Cardiac fibroblast (primary cell): ENCODE data around the gene SIVA1.

Experiments
- DNase-seq, 2 donors: peaks; one replicate each; pipeline versions ENCODE4 v3.0.0 to v3.0.0-alpha.2; 2010; ENCODE audit warnings: low read depth in 2 of 2
- H3K4me3 ChIP-seq, 2 donors: replicated peaks in 1 of 2; 1 replicate in 1 of 2; 2 replicates in 1 of 2; pipeline ENCODE4 v1.5.1; 2011; ENCODE audit warnings: low read depth in 2 of 2, low read length in 2 of 2, mild to moderate bottlenecking in 2 of 2, moderate library complexity in 1 of 2
- TF ChIP-seq, protein P1 (sequence below): IDR thresholded peaks from one replicate; pipeline ENCODE4 v1.5.1; 2011; ENCODE audit warnings: low read depth, mild to moderate bottlenecking, low read length, inconsistent platforms

SIVA1 gene

GRCh38 chr14:104791425-104791824 is 38.5 kb downstream of the SIVA1 start:
- TF ChIP-seq, protein P1, sequence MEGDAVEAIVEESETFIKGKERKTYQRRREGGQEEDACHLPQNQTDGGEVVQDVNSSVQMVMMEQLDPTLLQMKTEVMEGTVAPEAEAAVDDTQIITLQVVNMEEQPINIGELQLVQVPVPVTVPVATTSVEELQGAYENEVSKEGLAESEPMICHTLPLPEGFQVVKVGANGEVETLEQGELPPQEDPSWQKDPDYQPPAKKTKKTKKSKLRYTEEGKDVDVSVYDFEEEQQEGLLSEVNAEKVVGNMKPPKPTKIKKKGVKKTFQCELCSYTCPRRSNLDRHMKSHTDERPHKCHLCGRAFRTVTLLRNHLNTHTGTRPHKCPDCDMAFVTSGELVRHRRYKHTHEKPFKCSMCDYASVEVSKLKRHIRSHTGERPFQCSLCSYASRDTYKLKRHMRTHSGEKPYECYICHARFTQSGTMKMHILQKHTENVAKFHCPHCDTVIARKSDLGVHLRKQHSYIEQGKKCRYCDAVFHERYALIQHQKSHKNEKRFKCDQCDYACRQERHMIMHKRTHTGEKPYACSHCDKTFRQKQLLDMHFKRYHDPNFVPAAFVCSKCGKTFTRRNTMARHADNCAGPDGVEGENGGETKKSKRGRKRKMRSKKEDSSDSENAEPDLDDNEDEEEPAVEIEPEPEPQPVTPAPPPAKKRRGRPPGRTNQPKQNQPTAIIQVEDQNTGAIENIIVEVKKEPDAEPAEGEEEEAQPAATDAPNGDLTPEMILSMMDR, result no peak
- no peak for DNase-seq
- H3K4me3 ChIP-seq, result no peak overlapping the region

GRCh38 chr14:104792101-104792884 is 39.3 kb downstream of the SIVA1 start:
- no peak overlapping the region for H3K4me3 ChIP-seq
- TF ChIP-seq, protein P1, result no peak
- DNase-seq, result no peak

DNA sequence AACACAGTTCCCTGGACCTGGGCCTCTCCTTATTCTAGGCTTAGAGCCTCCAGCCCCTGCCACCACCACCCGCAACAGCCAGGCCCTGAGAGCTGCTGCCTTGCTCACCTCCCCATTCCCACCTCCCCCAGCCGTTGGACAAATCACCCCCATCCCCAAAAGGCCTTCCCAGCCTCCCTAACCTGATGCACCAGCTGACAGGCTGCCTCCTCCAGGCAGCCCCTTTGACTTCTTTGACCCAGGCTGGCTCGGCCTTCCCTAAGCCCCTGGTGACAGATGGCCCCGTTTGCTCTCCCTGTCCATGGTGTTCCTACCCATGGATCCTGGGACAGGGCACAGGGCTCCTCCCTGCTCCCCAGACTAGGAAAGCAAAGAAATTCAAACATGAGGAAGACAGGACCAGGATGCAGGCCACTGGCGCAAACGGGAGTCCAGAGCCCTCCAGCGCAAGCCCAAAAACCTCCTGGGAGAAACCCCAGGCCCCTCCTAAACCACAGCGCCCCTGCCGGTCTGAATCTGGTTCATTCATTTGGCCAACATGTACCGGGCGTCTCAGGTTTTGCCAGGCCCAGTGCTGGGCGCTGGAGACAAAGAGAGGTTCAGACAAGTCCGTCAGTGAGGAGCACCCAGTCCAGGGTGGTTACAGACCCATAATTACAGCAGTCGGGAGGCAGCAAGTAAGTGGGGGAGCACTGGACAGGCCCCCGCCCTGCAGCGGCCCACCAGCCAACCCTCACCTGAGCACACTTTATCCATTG is 40.2 kb downstream of the SIVA1 start:
- no peak for DNase-seq
- no peak overlapping the region for H3K4me3 ChIP-seq
- TF ChIP-seq, protein P1, result no peak

- TF ChIP-seq, protein P1, result no peak
- peak overlapping the region; percentile 73 to 76 for H3K4me3 ChIP-seq
- no peak for DNase-seq
Measured at GRCh38 chr14:104793703-104793959, 40.7 kb downstream of the SIVA1 start.

GRCh38 chr14:104794099-104794498 is 41.2 kb downstream of the SIVA1 start:
- TF ChIP-seq, protein P1, result no peak
- DNase-seq, result peak; percentile 45 to 73
- peak overlapping the region; percentile 73 to 76 for H3K4me3 ChIP-seq

DNA sequence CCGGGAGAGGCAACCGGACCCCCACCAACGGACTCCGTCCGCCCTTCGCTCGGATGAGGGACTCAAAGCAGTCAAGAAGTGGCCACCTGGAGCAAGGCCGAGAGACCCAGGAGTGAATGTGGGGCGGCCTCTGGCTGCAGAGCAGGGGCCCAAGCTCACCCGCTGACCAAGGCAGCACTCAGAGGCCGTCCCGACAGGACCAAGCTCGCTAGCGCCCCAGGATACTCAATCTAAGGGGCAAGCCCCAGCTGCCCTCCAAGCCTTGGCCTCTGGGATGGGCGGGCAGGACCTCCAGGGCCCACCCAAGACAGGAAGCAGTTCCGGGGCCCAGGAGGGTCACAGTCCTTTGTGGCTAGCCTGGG is 41.7 kb downstream of the SIVA1 start:
- TF ChIP-seq, protein P1, result no peak
- DNase-seq, result peak in 1 of 2 donors; percentile 43
- H3K4me3 ChIP-seq, result peak overlapping the region; percentile 73 to 76
